HCT116 (cell line): ENCODE measurements around the gene HAND1.

Experiments used
- CEBPB ChIP-seq: IDR thresholded peaks from 2 replicates; pipeline ENCODE4 v1.6.1; 2012; ENCODE audit warnings: low read depth
- EZH2 ChIP-seq: fragments of 200-600 bp; sonication (generic); IDR thresholded peaks from 2 replicates; pipeline ENCODE4 v1.6.1; 2017; ENCODE audit warnings: antibody characterized with exemption, mixed run types
- POLR2A ChIP-seq: IDR thresholded peaks from 2 replicates; pipeline ENCODE4 v1.7.0; 2011; ENCODE audit warnings: borderline replicate concordance; ENCODE audit not compliant: insufficient read depth, insufficient read length; ENCODE audit errors: extremely low read depth
- POLR2AphosphoS5 ChIP-seq: IDR thresholded peaks from 2 replicates; pipeline ENCODE4 v1.6.1; 2011; ENCODE audit warnings: mild to moderate bottlenecking, low read depth, low read length, moderate library complexity
- SIN3A ChIP-seq: IDR thresholded peaks from 2 replicates; pipeline ENCODE4 v1.6.1; 2012; ENCODE audit warnings: low read depth
- YY1 ChIP-seq: IDR thresholded peaks from 2 replicates; pipeline ENCODE4 v1.6.1; 2011; ENCODE audit warnings: low read length, low read depth, moderate library complexity, mild to moderate bottlenecking; ENCODE audit not compliant: insufficient replicate concordance; ENCODE audit errors: extremely low read depth
- TF ChIP-seq, protein P1 (sequence below), 3 experiments: fragments of 200-600 bp in 1 of 3; sonication (generic) in 1 of 3; IDR thresholded peaks in 2 of 3; conservative IDR thresholded peaks in 1 of 3; 2 replicates each; pipeline ENCODE4 v1.5.1; 2012 to 2017; ENCODE audit warnings: low read depth in 2 of 3, low read length in 2 of 3, antibody characterized with exemption in 1 of 3, borderline replicate concordance in 1 of 3, control low read depth in 1 of 3, mild to moderate bottlenecking in 1 of 3, mixed read lengths in 1 of 3, mixed run types in 1 of 3, moderate library complexity in 1 of 3; ENCODE audit not compliant: insufficient read depth in 1 of 3
- TF ChIP-seq, protein P2 (sequence below): IDR thresholded peaks from 2 replicates; pipeline ENCODE4 v1.6.1; 2012
- TF ChIP-seq, protein P3 (sequence below): IDR thresholded peaks from 2 replicates; pipeline ENCODE4 v1.6.1; 2012; ENCODE audit warnings: low read depth

DNA sequence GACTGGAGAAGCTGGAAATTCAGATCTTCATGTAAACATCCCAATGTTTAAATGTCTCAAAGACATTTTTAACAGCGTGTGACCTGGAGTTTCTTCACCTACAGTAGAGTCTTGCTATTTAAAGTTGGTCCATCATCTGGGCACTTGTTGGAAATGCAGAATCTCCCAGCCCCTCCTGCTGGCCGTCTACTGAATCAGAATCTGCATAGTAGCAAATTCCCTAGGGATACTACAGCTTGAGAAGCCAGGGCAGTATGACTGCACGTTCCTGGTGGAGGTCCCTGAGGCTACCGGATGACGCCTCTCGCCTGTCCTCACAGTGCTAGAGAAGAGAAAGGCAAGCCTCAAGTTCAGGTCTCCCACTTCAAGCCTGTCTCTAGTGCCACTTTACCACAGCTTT, 16.5 kb downstream of the HAND1 start:
- TF ChIP-seq, protein P1, sequence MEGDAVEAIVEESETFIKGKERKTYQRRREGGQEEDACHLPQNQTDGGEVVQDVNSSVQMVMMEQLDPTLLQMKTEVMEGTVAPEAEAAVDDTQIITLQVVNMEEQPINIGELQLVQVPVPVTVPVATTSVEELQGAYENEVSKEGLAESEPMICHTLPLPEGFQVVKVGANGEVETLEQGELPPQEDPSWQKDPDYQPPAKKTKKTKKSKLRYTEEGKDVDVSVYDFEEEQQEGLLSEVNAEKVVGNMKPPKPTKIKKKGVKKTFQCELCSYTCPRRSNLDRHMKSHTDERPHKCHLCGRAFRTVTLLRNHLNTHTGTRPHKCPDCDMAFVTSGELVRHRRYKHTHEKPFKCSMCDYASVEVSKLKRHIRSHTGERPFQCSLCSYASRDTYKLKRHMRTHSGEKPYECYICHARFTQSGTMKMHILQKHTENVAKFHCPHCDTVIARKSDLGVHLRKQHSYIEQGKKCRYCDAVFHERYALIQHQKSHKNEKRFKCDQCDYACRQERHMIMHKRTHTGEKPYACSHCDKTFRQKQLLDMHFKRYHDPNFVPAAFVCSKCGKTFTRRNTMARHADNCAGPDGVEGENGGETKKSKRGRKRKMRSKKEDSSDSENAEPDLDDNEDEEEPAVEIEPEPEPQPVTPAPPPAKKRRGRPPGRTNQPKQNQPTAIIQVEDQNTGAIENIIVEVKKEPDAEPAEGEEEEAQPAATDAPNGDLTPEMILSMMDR (IDR thresholded peaks at IDR 0.05 in 2 of 3, conservative IDR thresholded peaks at IDR 0.05 in 1 of 3; ENCODE audit: borderline replicate concordance in 1 of 3, insufficient read depth in 1 of 3, low read depth in 2 of 3, low read length in 2 of 3): peak in 2 of 3 experiments; percentile 23 to 30; a peak in 3 of 6 replicates
- no peak for TF ChIP-seq POLR2A
- TF ChIP-seq, protein P2, sequence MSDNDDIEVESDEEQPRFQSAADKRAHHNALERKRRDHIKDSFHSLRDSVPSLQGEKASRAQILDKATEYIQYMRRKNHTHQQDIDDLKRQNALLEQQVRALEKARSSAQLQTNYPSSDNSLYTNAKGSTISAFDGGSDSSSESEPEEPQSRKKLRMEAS: no peak
- TF ChIP-seq POLR2AphosphoS5: no peak
- TF ChIP-seq, protein P3, sequence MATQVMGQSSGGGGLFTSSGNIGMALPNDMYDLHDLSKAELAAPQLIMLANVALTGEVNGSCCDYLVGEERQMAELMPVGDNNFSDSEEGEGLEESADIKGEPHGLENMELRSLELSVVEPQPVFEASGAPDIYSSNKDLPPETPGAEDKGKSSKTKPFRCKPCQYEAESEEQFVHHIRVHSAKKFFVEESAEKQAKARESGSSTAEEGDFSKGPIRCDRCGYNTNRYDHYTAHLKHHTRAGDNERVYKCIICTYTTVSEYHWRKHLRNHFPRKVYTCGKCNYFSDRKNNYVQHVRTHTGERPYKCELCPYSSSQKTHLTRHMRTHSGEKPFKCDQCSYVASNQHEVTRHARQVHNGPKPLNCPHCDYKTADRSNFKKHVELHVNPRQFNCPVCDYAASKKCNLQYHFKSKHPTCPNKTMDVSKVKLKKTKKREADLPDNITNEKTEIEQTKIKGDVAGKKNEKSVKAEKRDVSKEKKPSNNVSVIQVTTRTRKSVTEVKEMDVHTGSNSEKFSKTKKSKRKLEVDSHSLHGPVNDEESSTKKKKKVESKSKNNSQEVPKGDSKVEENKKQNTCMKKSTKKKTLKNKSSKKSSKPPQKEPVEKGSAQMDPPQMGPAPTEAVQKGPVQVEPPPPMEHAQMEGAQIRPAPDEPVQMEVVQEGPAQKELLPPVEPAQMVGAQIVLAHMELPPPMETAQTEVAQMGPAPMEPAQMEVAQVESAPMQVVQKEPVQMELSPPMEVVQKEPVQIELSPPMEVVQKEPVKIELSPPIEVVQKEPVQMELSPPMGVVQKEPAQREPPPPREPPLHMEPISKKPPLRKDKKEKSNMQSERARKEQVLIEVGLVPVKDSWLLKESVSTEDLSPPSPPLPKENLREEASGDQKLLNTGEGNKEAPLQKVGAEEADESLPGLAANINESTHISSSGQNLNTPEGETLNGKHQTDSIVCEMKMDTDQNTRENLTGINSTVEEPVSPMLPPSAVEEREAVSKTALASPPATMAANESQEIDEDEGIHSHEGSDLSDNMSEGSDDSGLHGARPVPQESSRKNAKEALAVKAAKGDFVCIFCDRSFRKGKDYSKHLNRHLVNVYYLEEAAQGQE: no peak
- no peak for TF ChIP-seq YY1
- no peak for TF ChIP-seq EZH2
- TF ChIP-seq CEBPB: no peak
- TF ChIP-seq SIN3A: no peak
